HepG2 (cell line): Measurements from ENCODE around the gene TLN1. TPM values are rescaled to one million over a fixed set of nuclear protein-coding genes. Genes with fewer than 3 reads are reported as not detected.

Experiments used
- ARID2 ChIP-seq: sonication (generic); formaldehyde crosslinking; IDR thresholded peaks from 2 replicates; pipeline ENCODE4 v1.8.1; 2022; ENCODE audit warnings: mild to moderate bottlenecking, missing genetic modification reagents, borderline replicate concordance
- FOSL1 ChIP-seq: sonication (generic); formaldehyde crosslinking; IDR thresholded peaks from 2 replicates; pipeline ENCODE4 v1.9.0; 2021; ENCODE audit warnings: missing genetic modification reagents, borderline replicate concordance
- IKZF5 ChIP-seq: IDR thresholded peaks from 2 replicates; pipeline ENCODE4 v1.6.1; 2018; ENCODE audit warnings: missing genetic modification reagents, mild to moderate bottlenecking, missing compliant biosample characterization
- KDM3A ChIP-seq: IDR thresholded peaks from 2 replicates; pipeline ENCODE4 v1.6.1; 2018; ENCODE audit warnings: low read depth, missing compliant biosample characterization
- PHB2 ChIP-seq: fragments of 450-650 bp; IDR thresholded peaks from 2 replicates; pipeline ENCODE4 v1.6.1; 2018; ENCODE audit not compliant: partially characterized antibody
- RAD21 ChIP-seq: fragments of 450-650 bp; formaldehyde crosslinking; IDR thresholded peaks from 2 replicates; pipeline ENCODE4 v1.5.0; 2020; ENCODE audit warnings: mild to moderate bottlenecking
- RBAK ChIP-seq: sonication (generic); formaldehyde crosslinking; IDR thresholded peaks from 2 replicates; pipeline ENCODE4 v1.5.1; 2020; ENCODE audit warnings: mild to moderate bottlenecking, missing genetic modification reagents
- RCOR2 ChIP-seq: IDR thresholded peaks from 2 replicates; pipeline ENCODE4 v1.6.1; 2016; ENCODE audit warnings: missing biosample characterization, missing genetic modification reagents
- RFXAP ChIP-seq: sonication (generic); formaldehyde crosslinking; IDR thresholded peaks from 2 replicates; pipeline ENCODE4 v1.4.0; 2020; ENCODE audit warnings: missing genetic modification reagents, borderline replicate concordance
- SKI ChIP-seq: fragments of 450-650 bp; IDR thresholded peaks from one replicate; pipeline ENCODE4 v1.6.1; 2018; ENCODE audit warnings: mild to moderate bottlenecking; ENCODE audit not compliant: partially characterized antibody
- SRSF1 ChIP-seq: fragments of 200-400 bp; formaldehyde crosslinking; optimal IDR thresholded peaks from 2 replicates; pipeline ENCODE3; 2017; ENCODE audit warnings: mild to moderate bottlenecking, low read depth, low read length, moderate library complexity
- TBL1XR1 ChIP-seq: fragments of 150-350 bp; IDR thresholded peaks from 2 replicates; pipeline ENCODE4 v1.6.1; 2014; ENCODE audit warnings: borderline replicate concordance, low read length; ENCODE audit not compliant: partially characterized antibody
- TEAD2 ChIP-seq: sonication (generic); formaldehyde crosslinking; IDR thresholded peaks from 2 replicates; pipeline ENCODE4 v1.9.0; 2021; ENCODE audit warnings: missing genetic modification reagents
- THAP8 ChIP-seq: sonication (generic); formaldehyde crosslinking; IDR thresholded peaks from 2 replicates; pipeline ENCODE4 v1.5.1; 2020; ENCODE audit warnings: missing genetic modification reagents, mild to moderate bottlenecking, borderline replicate concordance
- ZNF281 ChIP-seq: sonication (generic); formaldehyde crosslinking; IDR thresholded peaks from 2 replicates; pipeline ENCODE4 v1.4.0; 2020; ENCODE audit warnings: missing genetic modification reagents, borderline replicate concordance
- ZNF383 ChIP-seq: sonication (generic); formaldehyde crosslinking; IDR thresholded peaks from 2 replicates; pipeline ENCODE4 v1.4.0; 2020; ENCODE audit warnings: missing genetic modification reagents, mild to moderate bottlenecking, borderline replicate concordance
- ZNF496 ChIP-seq: sonication (generic); formaldehyde crosslinking; IDR thresholded peaks from 2 replicates; pipeline ENCODE4 v1.8.1; 2023; ENCODE audit warnings: mild to moderate bottlenecking, moderate library complexity, missing genetic modification reagents; ENCODE audit not compliant: insufficient replicate concordance
- ZNF513 ChIP-seq: sonication (generic); formaldehyde crosslinking; conservative IDR thresholded peaks from 2 replicates; pipeline ENCODE4 v1.5.0; 2020; ENCODE audit warnings: missing genetic modification reagents
- ZNF557 ChIP-seq: sonication (generic); formaldehyde crosslinking; IDR thresholded peaks from 2 replicates; pipeline ENCODE4 v1.4.0; 2020; ENCODE audit warnings: missing genetic modification reagents
- ZNF563 ChIP-seq: sonication (generic); formaldehyde crosslinking; IDR thresholded peaks from 2 replicates; pipeline ENCODE4 v1.8.0; 2022; ENCODE audit warnings: mild to moderate bottlenecking, moderate library complexity, missing genetic modification reagents
- ZNF746 ChIP-seq: sonication (generic); formaldehyde crosslinking; IDR thresholded peaks from 2 replicates; pipeline ENCODE4 v1.8.0; 2022; ENCODE audit warnings: mild to moderate bottlenecking, missing genetic modification reagents
- ZSCAN22 ChIP-seq: sonication (generic); formaldehyde crosslinking; IDR thresholded peaks from 2 replicates; pipeline ENCODE4 v1.4.0; 2020; ENCODE audit warnings: mild to moderate bottlenecking, missing genetic modification reagents
- polyA plus RNA-seq, 8 experiments: library from polyadenylated mRNA; depleted of rRNA in 3 of 8; stranded (reverse) in 7 of 8; unstranded in 1 of 8; fragments of >200 nt; fragmentation: Illumina TruSeq in 4 of 8; extraction: Trizol in 4 of 8; gene quantifications; 2 replicates each; pipeline versions ENCODE4 v1.2.1 to v1.2.3, GENCODE V29; 2011 to 2016; ENCODE audit warnings: low read depth in 4 of 8, missing spikeins in 1 of 8, mixed read lengths in 1 of 8; ENCODE audit not compliant: insufficient read depth in 1 of 8
- total RNA-seq, 5 experiments: library from RNA; depleted of rRNA; stranded (reverse); fragments of >200 nt; fragmentation: Illumina TruSeq; extraction: Trizol; gene quantifications; 2 replicates each; pipeline ENCODE4 v1.2.3, GENCODE V29; 2016; ENCODE audit warnings: low read depth in 1 of 5

Gene TLN1
- total and polyA plus RNA-seq, 2 of the 13 experiments (the other 11 are each of a cell fraction or from before 2014, with no cell fraction given): 35.2 to 51.8 TPM

- TF ChIP-seq ZNF557 (CRISPR knock-in tag) (peak; percentile 97), SKI (peak; percentile 44), TEAD2 (CRISPR knock-in tag) (peak; percentile 93), ZNF496 (CRISPR knock-in tag) (no peak), SRSF1 (no peak), ZNF746 (CRISPR knock-in tag) (peak; percentile 91), RCOR2 (CRISPR knock-in tag) (peak; percentile 78), ZNF513 (no peak; the same call in none of the 2 replicates), FOSL1 (peak; percentile 35; the same call in 1 of the 2 replicates), ZNF383 (no peak), RBAK (CRISPR knock-in tag) (no peak; the same call in 1 of the 2 replicates), ZSCAN22 (CRISPR knock-in tag) (no peak), THAP8 (CRISPR knock-in tag) (peak; percentile 91; the same call in 1 of the 2 replicates), PHB2 (no peak), KDM3A (peak; percentile 97; the same call in 1 of the 2 replicates), ZNF563 (CRISPR knock-in tag) (peak; percentile 89), IKZF5 (peak; percentile 98), TBL1XR1 (no peak), RAD21 (peak; percentile 14; the same call in 1 of the 2 replicates), RFXAP (CRISPR knock-in tag) (peak; percentile 93), ZNF281 (CRISPR knock-in tag) (peak; percentile 68; the same call in 1 of the 2 replicates), ARID2 (CRISPR knock-in tag) (peak; percentile 81; the same call in 1 of the 2 replicates)
Measured at GRCh38 chr9:35657546-35658136, 74.4 kb downstream of the TLN1 start, which contains the start of gene RMRP (continued).
